GM04504 (cell line): ENCODE results near the gene MTURN.

Source experiments
- DNase-seq: peaks from one replicate; pipeline ENCODE4 v3.0.0-alpha.2; 2012; ENCODE audit warnings: low read depth

Gene MTURN

DNA sequence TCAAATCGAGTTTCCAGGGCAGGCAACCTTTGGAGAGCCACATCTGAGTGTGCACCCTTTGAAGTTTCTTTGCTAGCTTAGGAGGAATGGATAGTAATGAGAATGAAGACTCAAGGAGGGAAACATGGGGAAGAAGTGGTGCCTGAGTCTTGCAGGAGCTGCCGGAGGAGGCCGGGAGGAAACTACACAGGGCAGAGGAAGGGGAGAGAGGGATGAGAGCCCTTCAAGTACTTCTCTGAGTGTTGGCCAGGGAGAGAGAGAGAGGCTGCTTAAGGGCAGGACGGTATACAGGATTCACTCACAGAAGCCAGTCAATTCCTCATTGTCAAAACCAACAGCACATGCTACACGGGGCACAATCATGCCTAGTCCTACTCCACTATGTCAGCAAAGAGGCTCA, 75.2 kb downstream of the MTURN start:
- DNase-seq: no peak
